Thyroid gland (tissue), 4 donors: Measurements from ENCODE around the gene STRBP.

ENCODE experiments used
- POLR2A ChIP-seq, 2 donors: fragments of 450-650 bp; IDR thresholded peaks; one replicate each; pipeline ENCODE4 v1.6.1; 2017; ENCODE audit warnings: antibody characterized with exemption in 2 of 2, mild to moderate bottlenecking in 2 of 2, moderate library complexity in 1 of 2
- TF ChIP-seq, protein P1 (sequence below), 6 experiments: fragments of 200-600 bp in 3 of 6; fragments of 450-650 bp in 3 of 6; sonication (generic) in 3 of 6; IDR thresholded peaks; one replicate each; pipeline ENCODE4 v1.5.1; 2016 to 2019; ENCODE audit warnings: antibody characterized with exemption in 6 of 6, mild to moderate bottlenecking in 2 of 6, inconsistent platforms in 1 of 6, moderate library complexity in 1 of 6

DNA sequence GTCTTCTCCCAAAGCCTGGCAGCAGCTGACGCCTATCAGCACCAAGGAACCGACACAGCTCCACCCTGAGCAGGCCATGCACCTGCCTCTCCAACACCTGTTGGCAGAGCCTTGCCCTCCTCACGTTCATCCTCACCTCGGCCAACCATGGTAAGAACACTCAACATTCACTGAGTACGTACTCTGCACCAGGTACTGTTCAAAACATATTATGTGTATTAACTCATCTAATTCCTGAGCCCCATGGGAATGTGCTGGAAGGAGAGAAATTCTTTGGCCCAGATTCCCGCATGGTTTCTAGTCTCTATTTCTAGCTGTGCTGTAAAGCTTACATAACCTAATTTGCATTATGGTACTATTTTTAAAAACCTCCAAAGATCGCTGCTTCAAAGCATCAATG lies 148.8 kb downstream of the STRBP start:
- TF ChIP-seq, protein P1, sequence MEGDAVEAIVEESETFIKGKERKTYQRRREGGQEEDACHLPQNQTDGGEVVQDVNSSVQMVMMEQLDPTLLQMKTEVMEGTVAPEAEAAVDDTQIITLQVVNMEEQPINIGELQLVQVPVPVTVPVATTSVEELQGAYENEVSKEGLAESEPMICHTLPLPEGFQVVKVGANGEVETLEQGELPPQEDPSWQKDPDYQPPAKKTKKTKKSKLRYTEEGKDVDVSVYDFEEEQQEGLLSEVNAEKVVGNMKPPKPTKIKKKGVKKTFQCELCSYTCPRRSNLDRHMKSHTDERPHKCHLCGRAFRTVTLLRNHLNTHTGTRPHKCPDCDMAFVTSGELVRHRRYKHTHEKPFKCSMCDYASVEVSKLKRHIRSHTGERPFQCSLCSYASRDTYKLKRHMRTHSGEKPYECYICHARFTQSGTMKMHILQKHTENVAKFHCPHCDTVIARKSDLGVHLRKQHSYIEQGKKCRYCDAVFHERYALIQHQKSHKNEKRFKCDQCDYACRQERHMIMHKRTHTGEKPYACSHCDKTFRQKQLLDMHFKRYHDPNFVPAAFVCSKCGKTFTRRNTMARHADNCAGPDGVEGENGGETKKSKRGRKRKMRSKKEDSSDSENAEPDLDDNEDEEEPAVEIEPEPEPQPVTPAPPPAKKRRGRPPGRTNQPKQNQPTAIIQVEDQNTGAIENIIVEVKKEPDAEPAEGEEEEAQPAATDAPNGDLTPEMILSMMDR (IDR thresholded peaks at IDR 0.05): no peak
- TF ChIP-seq POLR2A (IDR thresholded peaks at IDR 0.05): no peak
